RWPE2 (cell line): Measurements from ENCODE around the gene PLEKHA3.

Experiments
- ATAC-seq: fragments of 200-7000 bp; cut with Tn5 transposase; 3 replicates; pipeline ENCODE4 v1.9.1; 2021; ENCODE audit warnings: low read depth
- DNase-seq: peaks from one replicate; pipeline ENCODE4 v3.0.0-alpha.2; 2020; ENCODE audit warnings: low spot score
- H3K27ac ChIP-seq: fragments of 450-650 bp; 2 replicates; pipeline ENCODE4 v1.5.1; 2017; ENCODE audit warnings: mild to moderate bottlenecking; ENCODE audit not compliant: poor library complexity, severe bottlenecking
- H3K27me3 ChIP-seq: fragments of 250-450 bp; sonication (Bioruptor Pico); 2 replicates; pipeline ENCODE4 v1.5.1; 2021; ENCODE audit warnings: mild to moderate bottlenecking, moderate library complexity; ENCODE audit not compliant: insufficient read depth, poor library complexity, severe bottlenecking
- H3K36me3 ChIP-seq: fragments of 250-450 bp; sonication (Bioruptor Pico); 2 replicates; pipeline ENCODE4 v1.5.1; 2020; ENCODE audit warnings: low read depth, mild to moderate bottlenecking, moderate library complexity
- H3K4me1 ChIP-seq: fragments of 250-450 bp; sonication (Bioruptor Pico); 2 replicates; pipeline ENCODE4 v1.5.1; 2021; ENCODE audit warnings: mild to moderate bottlenecking, moderate library complexity; ENCODE audit not compliant: insufficient read depth, poor library complexity, severe bottlenecking
- H3K4me3 ChIP-seq: fragments of 250-450 bp; sonication (Bioruptor Pico); 2 replicates; pipeline ENCODE4 v1.5.1; 2021; ENCODE audit warnings: mild to moderate bottlenecking, moderate library complexity; ENCODE audit not compliant: severe bottlenecking
- H3K9me3 ChIP-seq: fragments of 250-450 bp; sonication (Bioruptor Pico); 2 replicates; pipeline ENCODE4 v1.5.1; 2021; ENCODE audit warnings: mild to moderate bottlenecking, moderate library complexity; ENCODE audit not compliant: severe bottlenecking
- TF ChIP-seq, protein P1 (sequence below): fragments of 450-650 bp; IDR thresholded peaks from one replicate; pipeline ENCODE4 v1.5.1; 2017; ENCODE audit warnings: mild to moderate bottlenecking, moderate library complexity; ENCODE audit not compliant: poor library complexity, severe bottlenecking

PLEKHA3 gene

DNA sequence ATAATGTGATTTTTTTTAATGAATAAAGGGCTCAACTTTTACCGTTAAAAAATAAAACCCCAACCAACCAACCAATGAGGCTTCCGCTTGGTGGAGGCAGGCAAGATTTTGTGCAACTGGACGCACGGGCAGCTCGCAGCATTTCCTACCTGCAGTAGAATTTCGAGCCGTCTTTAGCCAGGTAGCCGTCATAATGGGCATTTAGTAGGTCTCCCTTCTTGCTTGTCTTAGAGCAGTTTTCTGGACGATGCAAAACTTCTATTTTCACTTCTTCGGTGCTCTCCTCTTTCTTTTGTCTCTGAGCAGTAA, 2.2 kb upstream of the PLEKHA3 start:
- peaks cover 22% of the 10 kb centered on the region for H3K4me1 ChIP-seq
- H3K27me3 ChIP-seq: no peaks in the 10 kb centered on the region
- TF ChIP-seq, protein P1, sequence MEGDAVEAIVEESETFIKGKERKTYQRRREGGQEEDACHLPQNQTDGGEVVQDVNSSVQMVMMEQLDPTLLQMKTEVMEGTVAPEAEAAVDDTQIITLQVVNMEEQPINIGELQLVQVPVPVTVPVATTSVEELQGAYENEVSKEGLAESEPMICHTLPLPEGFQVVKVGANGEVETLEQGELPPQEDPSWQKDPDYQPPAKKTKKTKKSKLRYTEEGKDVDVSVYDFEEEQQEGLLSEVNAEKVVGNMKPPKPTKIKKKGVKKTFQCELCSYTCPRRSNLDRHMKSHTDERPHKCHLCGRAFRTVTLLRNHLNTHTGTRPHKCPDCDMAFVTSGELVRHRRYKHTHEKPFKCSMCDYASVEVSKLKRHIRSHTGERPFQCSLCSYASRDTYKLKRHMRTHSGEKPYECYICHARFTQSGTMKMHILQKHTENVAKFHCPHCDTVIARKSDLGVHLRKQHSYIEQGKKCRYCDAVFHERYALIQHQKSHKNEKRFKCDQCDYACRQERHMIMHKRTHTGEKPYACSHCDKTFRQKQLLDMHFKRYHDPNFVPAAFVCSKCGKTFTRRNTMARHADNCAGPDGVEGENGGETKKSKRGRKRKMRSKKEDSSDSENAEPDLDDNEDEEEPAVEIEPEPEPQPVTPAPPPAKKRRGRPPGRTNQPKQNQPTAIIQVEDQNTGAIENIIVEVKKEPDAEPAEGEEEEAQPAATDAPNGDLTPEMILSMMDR: no peak
- DNase-seq (no peak), ATAC-seq (no peak)
- no peaks in the 10 kb centered on the region for H3K9me3 ChIP-seq
- H3K4me3 ChIP-seq: peak overlapping the region; percentile 50
- H3K36me3 ChIP-seq: no peaks in the 10 kb centered on the region
- H3K27ac ChIP-seq: peak overlapping the region; percentile 48

DNA sequence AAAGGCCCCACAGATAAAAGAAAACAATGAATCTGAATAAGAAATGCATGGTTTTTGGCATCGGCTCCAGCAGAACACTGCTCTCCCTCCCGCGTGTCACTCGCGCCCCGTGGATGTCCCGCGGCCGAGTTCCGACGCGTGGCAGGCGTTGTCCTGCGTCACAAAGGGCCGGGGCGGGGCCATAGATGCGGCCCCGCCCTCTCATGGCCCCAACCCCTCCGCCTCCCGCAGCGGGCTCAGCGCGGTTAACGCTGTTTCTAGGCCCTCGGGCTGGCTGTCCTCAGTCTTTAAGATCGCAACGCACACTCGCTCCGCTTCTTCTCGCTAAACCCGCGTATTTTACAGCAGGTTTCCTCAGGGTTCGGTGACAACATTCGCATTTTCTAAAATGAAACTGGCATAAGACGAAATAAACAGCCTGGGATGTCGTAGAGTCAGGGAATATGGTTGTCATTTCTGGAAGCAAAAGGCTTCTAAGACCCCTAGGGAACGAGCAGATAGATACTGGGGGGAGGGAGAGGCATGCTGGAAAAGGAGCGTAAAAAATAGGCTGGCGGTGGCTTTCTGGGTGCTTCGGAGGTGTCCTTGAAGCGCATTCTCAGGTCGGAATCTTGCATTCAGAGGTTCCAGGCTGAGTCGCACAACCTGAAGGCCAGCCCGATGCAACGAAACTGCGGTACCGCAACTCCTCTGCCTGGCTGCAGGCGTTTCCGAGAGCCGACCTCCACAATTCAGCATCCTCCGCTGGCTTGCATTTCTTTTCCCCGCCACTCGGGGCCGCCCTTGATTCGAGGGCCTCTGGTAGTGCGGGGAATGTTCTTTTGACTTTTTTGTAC, 1.6 kb upstream of the PLEKHA3 start, which contains the start of gene FKBP7:
FKBP7 (minus strand) TSS at position 162 of the 836 bp plus-strand sequence; CDS start at position 61, 101 bp downstream.
- Histone ChIP-seq H3K9me3 (no peaks in the 10 kb centered on the region), H3K4me1 (peaks cover 22% of the 10 kb centered on the region), H3K36me3 (no peaks in the 10 kb centered on the region), H3K27me3 (no peaks in the 10 kb centered on the region), H3K27ac (peak within 1 kb of the TSS; percentile 48), H3K4me3 (peak within 1 kb of the TSS; percentile 50)
- TF ChIP-seq, protein P1: peak; percentile 89
- DNase-seq (peak; percentile 70), ATAC-seq (peak; percentile 58)

DNA sequence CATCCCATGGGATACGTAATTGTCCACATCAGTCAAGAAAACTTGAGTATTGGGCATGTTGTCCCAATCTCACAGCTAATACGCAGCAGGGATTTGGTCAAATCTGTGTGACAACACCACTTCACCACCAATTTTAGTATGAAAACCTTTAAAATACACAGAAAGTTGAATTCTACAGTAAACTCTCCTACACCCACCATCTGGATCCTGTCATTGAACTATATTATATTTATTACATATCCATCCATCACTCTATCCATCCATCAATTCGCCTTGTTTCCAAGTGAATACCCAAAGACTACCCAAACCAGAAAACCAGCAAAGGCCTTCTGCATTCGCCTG, 1.0 kb upstream of the PLEKHA3 start:
- H3K4me3 ChIP-seq: peak overlapping the region; percentile 50
- ATAC-seq (no peak), DNase-seq (no peak)
- H3K27ac ChIP-seq: peak overlapping the region; percentile 48
- no peaks in the 10 kb centered on the region for H3K36me3 ChIP-seq
- no peaks in the 10 kb centered on the region for H3K9me3 ChIP-seq
- H3K27me3 ChIP-seq: no peaks in the 10 kb centered on the region
- TF ChIP-seq, protein P1: peak; percentile 59
- peaks cover 18% of the 10 kb centered on the region for H3K4me1 ChIP-seq

DNA sequence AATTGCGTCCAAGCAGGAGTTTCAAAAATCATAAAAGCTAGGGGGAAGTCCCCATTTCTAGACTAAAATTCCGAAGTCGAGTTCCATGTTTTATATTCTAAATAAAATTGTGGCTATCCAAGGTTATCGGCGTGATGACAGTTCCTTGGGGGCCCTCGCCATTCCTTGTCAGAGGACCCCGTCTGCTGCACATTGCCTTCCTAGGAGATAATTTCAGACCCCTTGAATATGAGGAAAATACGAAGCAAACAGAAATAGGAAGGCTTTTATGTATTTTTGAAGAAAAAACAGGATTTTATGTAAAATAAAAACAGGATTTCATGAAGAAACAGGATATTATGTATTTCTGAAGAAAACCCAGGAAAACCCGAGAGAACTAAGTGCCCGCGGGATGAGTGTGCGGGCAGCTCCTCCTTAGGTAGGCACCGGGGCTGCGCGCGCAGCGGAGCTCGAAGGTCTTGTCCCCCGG, 465 bp upstream of the PLEKHA3 start:
- no peak for DNase-seq

More for the DNA sequence above, 465 bp upstream of the PLEKHA3 start:
- Histone ChIP-seq H3K27me3 (no peaks in the 10 kb centered on the region), H3K27ac (peak overlapping the region; percentile 48), H3K36me3 (no peaks in the 10 kb centered on the region), H3K4me1 (peaks cover 23% of the 10 kb centered on the region), H3K4me3 (peak overlapping the region; percentile 50), H3K9me3 (no peaks in the 10 kb centered on the region)
- TF ChIP-seq, protein P1: no peak
- no peak for ATAC-seq
